ENCODE data around the gene SH3RF3. TPM values are rescaled to one million over a fixed set of nuclear protein-coding genes. Genes with fewer than 3 reads are reported as not detected.

Gene SH3RF3
- total RNA-seq, 1 donor from 2014 or later, result 2.1 TPM

- H3K9ac ChIP-seq (ENCODE audit: low read depth in 1 of 3, low read length in 3 of 3), result no peak overlapping the region
- peaks cover 2 to 8% (median 6%) of the 10 kb centered on the region in 3 donors for H3K36me3 ChIP-seq (ENCODE audit: control insufficient read depth in 3 of 3, insufficient read depth in 3 of 3, low read length in 3 of 3)
- no peak overlapping the region for H3K27ac ChIP-seq (ENCODE audit: low read depth, low read length)
- H3K9me3 ChIP-seq (ENCODE audit: control insufficient read depth in 3 of 3, low read length in 3 of 3), result no peaks in the 10 kb centered on the region
- peaks cover 3 to 10% (median 6%) of the 10 kb centered on the region in 3 donors for H3K4me1 ChIP-seq (ENCODE audit: control insufficient read depth in 3 of 3, insufficient read depth in 3 of 3, low read length in 3 of 3)
- H3K27me3 ChIP-seq (ENCODE audit: control insufficient read depth in 3 of 3, insufficient read depth in 3 of 3, low read length in 3 of 3), result no peaks in the 10 kb centered on the region
- no peak overlapping the region for H3K4me3 ChIP-seq (ENCODE audit: low read length in 3 of 3)
Observed at GRCh38 chr2:109396202-109397180, 267.5 kb downstream of the SH3RF3 start.

- Histone ChIP-seq H3K4me1 (ENCODE audit: control insufficient read depth in 3 of 3, insufficient read depth in 3 of 3, low read length in 3 of 3) (peaks cover 9 to 15% (median 15%) of the 10 kb centered on the region in 3 donors), H3K27me3 (ENCODE audit: control insufficient read depth in 3 of 3, insufficient read depth in 3 of 3, low read length in 3 of 3) (no peaks in the 10 kb centered on the region), H3K4me3 (ENCODE audit: low read length in 3 of 3) (no peak overlapping the region), H3K27ac (ENCODE audit: low read depth, low read length) (no peak overlapping the region), H3K9me3 (ENCODE audit: control insufficient read depth in 3 of 3, low read length in 3 of 3) (no peaks in the 10 kb centered on the region), H3K9ac (ENCODE audit: low read depth in 1 of 3, low read length in 3 of 3) (no peak overlapping the region), H3K36me3 (ENCODE audit: control insufficient read depth in 3 of 3, insufficient read depth in 3 of 3, low read length in 3 of 3) (peaks cover 2 to 8% (median 6%) of the 10 kb centered on the region in 3 donors)
Observed at GRCh38 chr2:109397893-109398292, 268.9 kb downstream of the SH3RF3 start.

DNA sequence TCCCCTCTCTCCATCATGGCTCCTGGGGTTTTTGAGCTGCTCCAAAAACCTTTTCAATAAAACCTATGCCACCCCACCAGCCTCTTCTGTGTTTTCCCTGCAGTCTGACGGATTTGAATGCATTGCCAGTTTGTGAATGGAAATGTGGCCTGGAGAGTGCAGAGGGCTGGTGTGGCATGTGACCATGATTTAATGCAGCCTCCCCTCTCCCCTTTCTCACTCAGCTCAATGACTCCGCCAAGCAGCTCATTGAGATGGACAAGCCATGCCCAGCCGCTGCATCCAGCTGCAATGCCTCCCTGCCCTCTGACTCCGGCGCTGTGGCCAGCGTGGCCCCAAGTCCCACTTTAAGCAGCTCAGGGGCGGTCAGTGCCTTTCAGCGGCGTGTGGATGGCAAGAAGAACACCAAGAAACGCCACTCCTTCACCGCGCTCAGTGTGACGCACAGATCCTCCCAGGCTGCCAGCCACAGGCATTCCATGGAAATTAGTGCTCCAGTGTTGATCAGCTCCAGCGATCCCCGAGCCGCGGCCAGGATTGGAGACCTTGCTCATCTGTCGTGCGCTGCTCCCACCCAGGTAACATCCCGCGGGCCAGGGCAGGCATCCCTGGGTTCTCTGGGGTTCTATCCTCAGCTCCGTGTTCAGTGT, 269.5 kb downstream of the SH3RF3 start:
- H3K36me3 ChIP-seq (ENCODE audit: control insufficient read depth in 3 of 3, insufficient read depth in 3 of 3, low read length in 3 of 3), result peaks cover 2 to 8% (median 6%) of the 10 kb centered on the region in 3 donors
- H3K27me3 ChIP-seq (ENCODE audit: control insufficient read depth in 3 of 3, insufficient read depth in 3 of 3, low read length in 3 of 3), result no peaks in the 10 kb centered on the region
- H3K4me3 ChIP-seq (ENCODE audit: low read length in 3 of 3), result no peak overlapping the region
- H3K27ac ChIP-seq (ENCODE audit: low read depth, low read length), result no peak overlapping the region
- no peak overlapping the region for H3K9ac ChIP-seq (ENCODE audit: low read depth in 1 of 3, low read length in 3 of 3)
- peaks cover 9 to 15% (median 14%) of the 10 kb centered on the region in 3 donors for H3K4me1 ChIP-seq (ENCODE audit: control insufficient read depth in 3 of 3, insufficient read depth in 3 of 3, low read length in 3 of 3)
- no peaks in the 10 kb centered on the region for H3K9me3 ChIP-seq (ENCODE audit: control insufficient read depth in 3 of 3, low read length in 3 of 3)

- Histone ChIP-seq H3K9ac (ENCODE audit: low read depth in 1 of 3, low read length in 3 of 3) (no peak overlapping the region), H3K36me3 (ENCODE audit: control insufficient read depth in 3 of 3, insufficient read depth in 3 of 3, low read length in 3 of 3) (peaks cover 2 to 8% (median 6%) of the 10 kb centered on the region in 3 donors), H3K9me3 (ENCODE audit: control insufficient read depth in 3 of 3, low read length in 3 of 3) (no peaks in the 10 kb centered on the region), H3K4me1 (ENCODE audit: control insufficient read depth in 3 of 3, insufficient read depth in 3 of 3, low read length in 3 of 3) (peaks cover 9 to 15% (median 14%) of the 10 kb centered on the region in 3 donors), H3K27me3 (ENCODE audit: control insufficient read depth in 3 of 3, insufficient read depth in 3 of 3, low read length in 3 of 3) (no peaks in the 10 kb centered on the region), H3K4me3 (ENCODE audit: low read length in 3 of 3) (no peak overlapping the region), H3K27ac (ENCODE audit: low read depth, low read length) (no peak overlapping the region)
Observed at GRCh38 chr2:109399066-109399465, 270.1 kb downstream of the SH3RF3 start.

DNA sequence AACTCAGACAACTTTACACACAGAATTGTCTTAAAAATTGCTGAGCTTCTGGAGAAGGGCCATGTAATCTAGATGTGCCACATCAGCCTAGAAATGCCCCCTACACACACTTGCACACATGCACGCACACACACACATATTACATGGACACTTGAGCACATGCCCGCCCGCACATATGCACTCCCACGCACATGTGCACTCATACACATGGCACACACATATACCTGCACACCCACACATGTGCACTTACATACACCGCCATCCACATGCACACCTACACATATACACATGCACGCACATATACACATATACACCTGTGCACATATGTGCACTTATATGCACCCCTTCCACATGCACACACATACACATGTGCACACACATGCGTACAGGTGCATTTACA, 271.1 kb downstream of the SH3RF3 start:
- H3K4me1 ChIP-seq (ENCODE audit: control insufficient read depth in 3 of 3, insufficient read depth in 3 of 3, low read length in 3 of 3), result peaks cover 9 to 15% (median 14%) of the 10 kb centered on the region in 3 donors
- H3K9ac ChIP-seq (ENCODE audit: low read depth in 1 of 3, low read length in 3 of 3), result no peak overlapping the region
- peaks cover 2 to 8% (median 6%) of the 10 kb centered on the region in 3 donors for H3K36me3 ChIP-seq (ENCODE audit: control insufficient read depth in 3 of 3, insufficient read depth in 3 of 3, low read length in 3 of 3)
- no peak overlapping the region for H3K27ac ChIP-seq (ENCODE audit: low read depth, low read length)
- no peaks in the 10 kb centered on the region for H3K9me3 ChIP-seq (ENCODE audit: control insufficient read depth in 3 of 3, low read length in 3 of 3)
- H3K4me3 ChIP-seq (ENCODE audit: low read length in 3 of 3), result no peak overlapping the region
- no peaks in the 10 kb centered on the region for H3K27me3 ChIP-seq (ENCODE audit: control insufficient read depth in 3 of 3, insufficient read depth in 3 of 3, low read length in 3 of 3)

DNA sequence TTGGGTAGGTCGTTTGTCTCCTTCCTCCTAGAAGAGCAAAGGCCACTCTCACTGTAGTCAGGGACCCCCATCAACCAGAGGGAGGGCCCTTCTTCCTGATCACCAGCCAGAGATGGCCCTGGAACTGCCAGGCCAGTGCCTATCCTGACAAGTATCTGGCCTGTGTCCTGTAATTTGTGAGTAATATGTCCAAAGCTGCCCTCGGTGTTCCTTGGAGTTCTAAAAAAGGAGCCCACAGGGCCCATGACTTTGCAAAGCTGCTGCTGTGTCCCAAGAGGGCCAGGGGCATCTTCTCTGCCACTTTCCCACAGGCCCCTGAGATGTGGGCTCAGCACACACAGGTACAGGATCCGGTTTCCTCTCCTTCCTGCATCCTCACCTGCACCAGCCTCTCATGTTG, 272.4 kb downstream of the SH3RF3 start:
- Histone ChIP-seq H3K9me3 (ENCODE audit: control insufficient read depth in 3 of 3, low read length in 3 of 3) (no peaks in the 10 kb centered on the region), H3K9ac (ENCODE audit: low read depth in 1 of 3, low read length in 3 of 3) (peak overlapping the region in 1 of 3 donors; percentile 20), H3K4me3 (ENCODE audit: low read length in 3 of 3) (no peak overlapping the region), H3K27ac (ENCODE audit: low read depth, low read length) (no peak overlapping the region), H3K36me3 (ENCODE audit: control insufficient read depth in 3 of 3, insufficient read depth in 3 of 3, low read length in 3 of 3) (peaks cover 2 to 8% (median 6%) of the 10 kb centered on the region in 3 donors), H3K27me3 (ENCODE audit: control insufficient read depth in 3 of 3, insufficient read depth in 3 of 3, low read length in 3 of 3) (no peaks in the 10 kb centered on the region), H3K4me1 (ENCODE audit: control insufficient read depth in 3 of 3, insufficient read depth in 3 of 3, low read length in 3 of 3) (peaks cover 9 to 15% (median 10%) of the 10 kb centered on the region in 3 donors)

DNA sequence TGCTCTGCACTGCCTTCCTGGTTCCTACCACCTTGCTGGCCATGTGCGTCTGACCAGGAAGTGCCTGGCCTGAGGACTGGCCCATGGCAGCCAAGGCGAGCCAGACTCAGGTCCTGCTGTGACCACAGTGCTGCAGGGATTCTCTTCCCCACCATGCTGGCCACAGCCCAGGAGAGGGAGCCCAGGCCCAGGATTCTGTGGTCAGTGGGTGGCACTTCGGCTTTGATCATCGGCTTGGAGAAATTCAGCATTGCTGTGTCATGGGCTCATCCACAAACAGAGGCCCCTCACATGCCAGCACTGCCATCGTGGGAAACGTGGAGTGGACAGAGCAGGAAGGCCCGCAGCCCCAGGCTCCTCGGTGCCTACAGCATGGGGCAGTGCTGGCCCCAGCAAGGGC, 273.2 kb downstream of the SH3RF3 start:
- Histone ChIP-seq H3K4me1 (ENCODE audit: control insufficient read depth in 3 of 3, insufficient read depth in 3 of 3, low read length in 3 of 3) (peaks cover 9 to 15% (median 9%) of the 10 kb centered on the region in 3 donors), H3K9me3 (ENCODE audit: control insufficient read depth in 3 of 3, low read length in 3 of 3) (no peaks in the 10 kb centered on the region), H3K4me3 (ENCODE audit: low read length in 3 of 3) (no peak overlapping the region), H3K36me3 (ENCODE audit: control insufficient read depth in 3 of 3, insufficient read depth in 3 of 3, low read length in 3 of 3) (peaks cover 2 to 8% (median 6%) of the 10 kb centered on the region in 3 donors), H3K27me3 (ENCODE audit: control insufficient read depth in 3 of 3, insufficient read depth in 3 of 3, low read length in 3 of 3) (no peaks in the 10 kb centered on the region), H3K9ac (ENCODE audit: low read depth in 1 of 3, low read length in 3 of 3) (no peak overlapping the region), H3K27ac (ENCODE audit: low read depth, low read length) (no peak overlapping the region)

- no peak overlapping the region for H3K27ac ChIP-seq (ENCODE audit: low read depth, low read length)
- no peaks in the 10 kb centered on the region for H3K27me3 ChIP-seq (ENCODE audit: control insufficient read depth in 3 of 3, insufficient read depth in 3 of 3, low read length in 3 of 3)
- H3K4me3 ChIP-seq (ENCODE audit: low read length in 3 of 3), result no peak overlapping the region
- no peaks in the 10 kb centered on the region for H3K9me3 ChIP-seq (ENCODE audit: control insufficient read depth in 3 of 3, low read length in 3 of 3)
- peaks cover 2 to 8% (median 7%) of the 10 kb centered on the region in 3 donors for H3K36me3 ChIP-seq (ENCODE audit: control insufficient read depth in 3 of 3, insufficient read depth in 3 of 3, low read length in 3 of 3)
- peaks cover 9 to 15% (median 9%) of the 10 kb centered on the region in 3 donors for H3K4me1 ChIP-seq (ENCODE audit: control insufficient read depth in 3 of 3, insufficient read depth in 3 of 3, low read length in 3 of 3)
- no peak overlapping the region for H3K9ac ChIP-seq (ENCODE audit: low read depth in 1 of 3, low read length in 3 of 3)
Observed at GRCh38 chr2:109402980-109403840, 274.2 kb downstream of the SH3RF3 start.

DNA sequence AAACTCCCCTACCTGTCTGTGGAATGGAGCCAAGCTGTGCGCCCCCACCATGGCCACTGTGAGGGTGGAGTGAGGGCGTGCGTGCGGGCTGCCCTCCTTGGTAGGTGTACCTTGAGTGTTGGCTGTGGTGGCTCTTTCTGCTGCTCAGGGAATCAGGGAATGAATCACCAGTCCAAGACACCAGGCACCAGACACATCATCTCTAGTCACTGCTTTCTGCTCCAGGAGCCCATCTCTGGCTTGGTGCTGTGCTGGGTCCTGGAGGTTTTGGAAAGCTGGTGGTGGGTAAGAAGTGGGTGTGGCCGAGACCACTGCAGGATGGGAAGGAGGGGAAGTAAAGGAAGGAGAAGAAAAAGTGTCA, 274.8 kb downstream of the SH3RF3 start:
- H3K27me3 ChIP-seq (ENCODE audit: control insufficient read depth in 3 of 3, insufficient read depth in 3 of 3, low read length in 3 of 3), result no peaks in the 10 kb centered on the region
- peaks cover 9 to 15% (median 9%) of the 10 kb centered on the region in 3 donors for H3K4me1 ChIP-seq (ENCODE audit: control insufficient read depth in 3 of 3, insufficient read depth in 3 of 3, low read length in 3 of 3)
- no peaks in the 10 kb centered on the region for H3K9me3 ChIP-seq (ENCODE audit: control insufficient read depth in 3 of 3, low read length in 3 of 3)
- peaks cover 0 to 9% (median 8%) of the 10 kb centered on the region in 3 donors for H3K36me3 ChIP-seq (ENCODE audit: control insufficient read depth in 3 of 3, insufficient read depth in 3 of 3, low read length in 3 of 3)
- no peak overlapping the region for H3K27ac ChIP-seq (ENCODE audit: low read depth, low read length)
- no peak overlapping the region for H3K4me3 ChIP-seq (ENCODE audit: low read length in 3 of 3)
- H3K9ac ChIP-seq (ENCODE audit: low read depth in 1 of 3, low read length in 3 of 3), result no peak overlapping the region

All from skeletal muscle tissue (tissue), 4 donors.